Neural progenitor cell (in vitro differentiated cells): ENCODE data around the gene APOBEC3C. TPM values are rescaled to one million over a fixed set of nuclear protein-coding genes. Genes with fewer than 3 reads are reported as not detected.
"Not testable (repeated sequence)": the region's sequence is repeated elsewhere in the genome, so short reads cannot be mapped to it uniquely, and the experiment has no call there.

Experiments used
- DNase-seq: peaks from one replicate; pipeline ENCODE4 v3.0.0-alpha.2; 2016; ENCODE audit warnings: low spot score
- H2AFZ ChIP-seq: fragments of 200-600 bp; sonication (generic); replicated peaks from 2 replicates; pipeline ENCODE4 v1.6.1; 2016; ENCODE audit warnings: antibody characterized with exemption
- H3F3A ChIP-seq: fragments of 200-600 bp; sonication (generic); 2 replicates; pipeline ENCODE4 v1.6.1; 2016; ENCODE audit warnings: antibody characterized with exemption, low read depth
- H3K27ac ChIP-seq: fragments of 200-600 bp; sonication (generic); 2 replicates; pipeline ENCODE4 v1.5.1; 2016; ENCODE audit warnings: mild to moderate bottlenecking
- H3K27me3 ChIP-seq: fragments of 200-600 bp; sonication (generic); 2 replicates; pipeline ENCODE4 v1.6.1; 2016; ENCODE audit warnings: mild to moderate bottlenecking, moderate library complexity
- H3K36me3 ChIP-seq: fragments of 200-600 bp; sonication (generic); 2 replicates; pipeline ENCODE4 v1.5.1; 2016
- H3K4me1 ChIP-seq: fragments of 200-600 bp; sonication (generic); 2 replicates; pipeline ENCODE4 v1.6.1; 2016; ENCODE audit warnings: mixed run types
- H3K4me2 ChIP-seq: fragments of 200-600 bp; sonication (generic); 2 replicates; pipeline ENCODE4 v1.6.1; 2016
- H3K4me3 ChIP-seq: fragments of 200-600 bp; sonication (generic); 2 replicates; pipeline ENCODE4 v1.5.1; 2016
- H3K79me2 ChIP-seq: fragments of 200-600 bp; sonication (generic); 2 replicates; pipeline ENCODE4 v1.6.1; 2016; ENCODE audit warnings: low read depth
- H3K9ac ChIP-seq: fragments of 200-600 bp; sonication (generic); 2 replicates; pipeline ENCODE4 v1.6.1; 2016
- H3K9me3 ChIP-seq: fragments of 200-600 bp; sonication (generic); 2 replicates; pipeline ENCODE4 v1.5.1; 2016; ENCODE audit warnings: low read depth
- H4K20me1 ChIP-seq: fragments of 200-600 bp; sonication (generic); 2 replicates; pipeline ENCODE4 v1.6.1; 2016; ENCODE audit warnings: low read depth
- H3K27ac Mint-ChIP-seq: 3 replicates; pipeline ENCODE4 v1.8.0; 2021; ENCODE audit warnings: mixed read lengths
- H3K27me3 Mint-ChIP-seq: 2 replicates; pipeline ENCODE4 v1.8.0; 2022; ENCODE audit warnings: low read depth, mild to moderate bottlenecking, inconsistent platforms, moderate library complexity, mixed read lengths; ENCODE audit not compliant: insufficient read depth
- H3K36me3 Mint-ChIP-seq: 3 replicates; pipeline ENCODE4 v1.8.0; 2021; ENCODE audit warnings: mixed read lengths
- H3K4me1 Mint-ChIP-seq: 3 replicates; pipeline ENCODE4 v1.8.0; 2021; ENCODE audit warnings: mixed read lengths
- H3K4me3 Mint-ChIP-seq: 3 replicates; pipeline ENCODE4 v1.8.0; 2021; ENCODE audit warnings: mild to moderate bottlenecking, moderate library complexity, mixed read lengths
- H3K9me3 Mint-ChIP-seq: 3 replicates; pipeline ENCODE4 v1.8.0; 2020; ENCODE audit warnings: mixed read lengths
- EZH2 ChIP-seq: fragments of 200-600 bp; sonication (generic); IDR thresholded peaks from 2 replicates; pipeline ENCODE4 v1.6.1; 2017; ENCODE audit warnings: antibody characterized with exemption, mild to moderate bottlenecking, moderate library complexity
- EZH2phosphoT487 ChIP-seq: fragments of 200-600 bp; sonication (generic); IDR thresholded peaks from 2 replicates; pipeline ENCODE4 v1.6.1; 2017; ENCODE audit warnings: antibody characterized with exemption
- total RNA-seq: library from RNA; depleted of rRNA; stranded (reverse); fragments of >200 nt; gene quantifications from 2 replicates; pipeline ENCODE4 v1.2.3, GENCODE V29; 2015; ENCODE audit warnings: low replicate concordance
- TF ChIP-seq, protein P1 (sequence below): fragments of 200-600 bp; sonication (generic); IDR thresholded peaks from 2 replicates; pipeline ENCODE4 v1.5.1; 2017; ENCODE audit warnings: antibody characterized with exemption, mild to moderate bottlenecking

The APOBEC3C gene
- total RNA-seq, 1 donor from 2014 or later, result 3.0 TPM

DNA sequence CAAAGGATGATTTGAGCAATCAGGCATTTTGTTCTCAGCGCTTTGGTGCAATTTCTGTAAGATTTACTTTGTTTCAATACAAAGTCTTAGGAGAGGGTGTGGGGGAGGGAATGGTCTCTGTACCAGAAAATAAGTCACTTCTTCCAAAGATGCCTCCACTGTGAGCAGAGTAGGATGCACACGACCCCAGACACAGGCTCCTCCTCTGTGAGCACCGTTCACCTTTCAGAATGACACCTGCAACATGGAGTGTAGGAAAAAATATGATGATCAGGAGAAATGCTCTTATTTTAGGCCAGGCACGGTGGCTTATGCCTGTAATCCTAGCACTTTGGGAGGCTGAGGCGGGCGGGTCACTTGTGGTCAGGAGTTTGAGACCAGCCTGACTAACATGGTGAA, 665 bp downstream of the APOBEC3C start:
- H4K20me1 ChIP-seq, H3K36me3 Mint-ChIP-seq, H3K79me2 ChIP-seq, H3K36me3 ChIP-seq, H3F3A ChIP-seq, DNase-seq, H3K9me3 Mint-ChIP-seq, H3K27ac ChIP-seq, H3K9ac ChIP-seq, H3K9me3 ChIP-seq, H3K27me3 ChIP-seq: not testable (repeated sequence)
- Histone ChIP-seq H3K4me2 (peak overlapping the region; percentile 69), H2AFZ (peak overlapping the region; percentile 73), H3K4me3 (peak overlapping the region; percentile 32), H3K4me1 (peaks cover 30% of the 10 kb centered on the region)
- peaks cover 34% of the 10 kb centered on the region for H3K4me1 Mint-ChIP-seq
- H3K27me3 Mint-ChIP-seq, result peaks cover 16% of the 10 kb centered on the region
- peak overlapping the region; percentile 76 for H3K4me3 Mint-ChIP-seq
- peak overlapping the region; percentile 93 for H3K27ac Mint-ChIP-seq

DNA sequence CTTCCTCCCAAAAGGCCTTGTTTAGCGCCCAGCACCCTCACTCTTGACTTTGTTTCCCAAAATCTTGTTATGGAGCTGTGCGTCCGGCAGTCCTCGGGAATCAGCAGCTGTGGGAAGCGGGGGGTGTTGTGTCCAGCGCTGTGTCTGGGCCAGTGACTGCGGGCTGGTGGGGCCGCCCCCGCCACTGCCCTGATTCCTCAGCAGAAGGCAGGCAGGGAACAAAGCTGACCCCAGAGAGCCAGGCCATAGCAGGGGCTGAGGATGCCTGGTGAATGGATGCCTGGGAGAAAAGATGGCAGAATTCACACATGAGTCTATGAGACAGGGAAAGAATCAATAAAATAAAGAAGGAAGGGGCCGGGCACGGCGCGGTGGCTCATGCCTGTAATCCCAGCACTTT, 2.5 kb downstream of the APOBEC3C start:
- Histone ChIP-seq H3K4me2 (no peak overlapping the region), H3K9me3 (no peaks in the 10 kb centered on the region), H3F3A (peaks cover 17% of the 10 kb centered on the region), H3K36me3 (no peaks in the 10 kb centered on the region), H4K20me1 (no peaks in the 10 kb centered on the region), H3K9ac (no peak overlapping the region), H3K4me1 (peaks cover 33% of the 10 kb centered on the region), H3K4me3 (no peak overlapping the region), H3K27ac (no peak overlapping the region), H3K27me3 (no peaks in the 10 kb centered on the region), H3K79me2 (no peaks in the 10 kb centered on the region), H2AFZ (no peak overlapping the region)
- peaks cover 46% of the 10 kb centered on the region for H3K4me1 Mint-ChIP-seq
- H3K27me3 Mint-ChIP-seq, result peaks cover 20% of the 10 kb centered on the region
- H3K4me3 Mint-ChIP-seq, result peak overlapping the region; percentile 33
- H3K9me3 Mint-ChIP-seq, result no peaks in the 10 kb centered on the region
- H3K27ac Mint-ChIP-seq, result no peak overlapping the region
- TF ChIP-seq EZH2phosphoT487, result no peak
- TF ChIP-seq EZH2, result no peak
- TF ChIP-seq, protein P1, sequence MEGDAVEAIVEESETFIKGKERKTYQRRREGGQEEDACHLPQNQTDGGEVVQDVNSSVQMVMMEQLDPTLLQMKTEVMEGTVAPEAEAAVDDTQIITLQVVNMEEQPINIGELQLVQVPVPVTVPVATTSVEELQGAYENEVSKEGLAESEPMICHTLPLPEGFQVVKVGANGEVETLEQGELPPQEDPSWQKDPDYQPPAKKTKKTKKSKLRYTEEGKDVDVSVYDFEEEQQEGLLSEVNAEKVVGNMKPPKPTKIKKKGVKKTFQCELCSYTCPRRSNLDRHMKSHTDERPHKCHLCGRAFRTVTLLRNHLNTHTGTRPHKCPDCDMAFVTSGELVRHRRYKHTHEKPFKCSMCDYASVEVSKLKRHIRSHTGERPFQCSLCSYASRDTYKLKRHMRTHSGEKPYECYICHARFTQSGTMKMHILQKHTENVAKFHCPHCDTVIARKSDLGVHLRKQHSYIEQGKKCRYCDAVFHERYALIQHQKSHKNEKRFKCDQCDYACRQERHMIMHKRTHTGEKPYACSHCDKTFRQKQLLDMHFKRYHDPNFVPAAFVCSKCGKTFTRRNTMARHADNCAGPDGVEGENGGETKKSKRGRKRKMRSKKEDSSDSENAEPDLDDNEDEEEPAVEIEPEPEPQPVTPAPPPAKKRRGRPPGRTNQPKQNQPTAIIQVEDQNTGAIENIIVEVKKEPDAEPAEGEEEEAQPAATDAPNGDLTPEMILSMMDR, result no peak
- H3K36me3 Mint-ChIP-seq, result no peaks in the 10 kb centered on the region
- no peak for DNase-seq

GRCh38 chr22:39017596-39018365, 3.7 kb downstream of the APOBEC3C start:
- Histone ChIP-seq H3K4me2 (no peak overlapping the region), H3K9me3 (no peaks in the 10 kb centered on the region), H3K27ac (no peak overlapping the region), H3K4me1 (peaks cover 36% of the 10 kb centered on the region), H2AFZ (no peak overlapping the region), H3K36me3 (no peaks in the 10 kb centered on the region), H3K4me3 (no peak overlapping the region), H3K9ac (no peak overlapping the region), H3K27me3 (no peaks in the 10 kb centered on the region), H3F3A (peaks cover 17% of the 10 kb centered on the region), H4K20me1 (no peaks in the 10 kb centered on the region), H3K79me2 (no peaks in the 10 kb centered on the region)
- H3K4me3 Mint-ChIP-seq, result no peak overlapping the region
- TF ChIP-seq EZH2, result no peak
- TF ChIP-seq, protein P1, result peak; percentile 17
- DNase-seq, result no peak
- H3K36me3 Mint-ChIP-seq, result no peaks in the 10 kb centered on the region
- H3K27me3 Mint-ChIP-seq, result peaks cover 18% of the 10 kb centered on the region
- no peaks in the 10 kb centered on the region for H3K9me3 Mint-ChIP-seq
- H3K4me1 Mint-ChIP-seq, result peaks cover 53% of the 10 kb centered on the region
- H3K27ac Mint-ChIP-seq, result peak overlapping the region; percentile 50

DNA sequence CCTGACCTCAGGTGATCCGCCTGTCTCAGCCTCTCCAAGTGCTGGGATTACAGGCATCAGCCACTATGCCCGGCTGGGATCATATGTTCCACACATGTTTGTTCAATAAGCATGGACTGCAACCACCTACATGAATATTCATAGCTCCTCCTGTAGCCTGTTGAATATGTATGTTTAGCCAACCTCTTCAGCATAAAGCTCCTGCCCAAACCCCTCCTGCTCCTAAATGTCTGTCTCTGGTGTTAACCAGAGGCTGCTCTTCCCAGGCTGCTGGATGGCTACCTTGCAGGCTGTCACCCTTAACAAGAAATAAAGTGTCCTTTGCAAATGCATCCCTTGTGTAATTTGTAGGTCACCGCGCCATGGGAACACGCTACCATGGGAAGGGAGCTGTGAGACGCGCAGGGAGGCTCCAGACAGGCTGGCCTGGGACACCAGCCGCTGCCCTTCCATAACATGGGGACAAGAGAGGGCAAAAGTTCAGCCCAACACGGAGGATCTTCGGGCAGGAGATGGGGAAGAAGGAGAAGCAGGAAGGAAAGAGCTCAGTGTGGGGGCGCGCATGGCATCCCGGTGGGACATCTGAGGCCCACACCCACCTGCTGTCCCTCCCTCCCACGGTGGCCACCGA, 6.1 kb downstream of the APOBEC3C start:
- H4K20me1 ChIP-seq, H3K27me3 ChIP-seq, DNase-seq, H3F3A ChIP-seq, H3K9ac ChIP-seq, H3K9me3 ChIP-seq, H3K36me3 Mint-ChIP-seq, H3K79me2 ChIP-seq, H3K36me3 ChIP-seq, H3K27ac ChIP-seq, H3K9me3 Mint-ChIP-seq: not testable (repeated sequence)
- peaks cover 38% of the 10 kb centered on the region for H3K4me1 Mint-ChIP-seq
- Histone ChIP-seq H2AFZ (peak overlapping the region; percentile 72), H3K4me1 (peaks cover 19% of the 10 kb centered on the region), H3K4me3 (peak overlapping the region; percentile 21), H3K4me2 (peak overlapping the region; percentile 67)
- peaks cover 16% of the 10 kb centered on the region for H3K27me3 Mint-ChIP-seq
- H3K4me3 Mint-ChIP-seq, result peak overlapping the region; percentile 78
- peak overlapping the region; percentile 81 for H3K27ac Mint-ChIP-seq
